Dedifferentiated amniotic fluid mesenchymal stem cell (primary cell): ENCODE data around the gene KDM8.
A peak's percentile ranks its signal among the peaks of the same experiment; 100 is the strongest.

Experiments used
- DNase-seq: peaks from one replicate; pipeline ENCODE4 v3.0.0-alpha.2; 2016; ENCODE audit errors: extremely low spot score

KDM8 gene

DNA sequence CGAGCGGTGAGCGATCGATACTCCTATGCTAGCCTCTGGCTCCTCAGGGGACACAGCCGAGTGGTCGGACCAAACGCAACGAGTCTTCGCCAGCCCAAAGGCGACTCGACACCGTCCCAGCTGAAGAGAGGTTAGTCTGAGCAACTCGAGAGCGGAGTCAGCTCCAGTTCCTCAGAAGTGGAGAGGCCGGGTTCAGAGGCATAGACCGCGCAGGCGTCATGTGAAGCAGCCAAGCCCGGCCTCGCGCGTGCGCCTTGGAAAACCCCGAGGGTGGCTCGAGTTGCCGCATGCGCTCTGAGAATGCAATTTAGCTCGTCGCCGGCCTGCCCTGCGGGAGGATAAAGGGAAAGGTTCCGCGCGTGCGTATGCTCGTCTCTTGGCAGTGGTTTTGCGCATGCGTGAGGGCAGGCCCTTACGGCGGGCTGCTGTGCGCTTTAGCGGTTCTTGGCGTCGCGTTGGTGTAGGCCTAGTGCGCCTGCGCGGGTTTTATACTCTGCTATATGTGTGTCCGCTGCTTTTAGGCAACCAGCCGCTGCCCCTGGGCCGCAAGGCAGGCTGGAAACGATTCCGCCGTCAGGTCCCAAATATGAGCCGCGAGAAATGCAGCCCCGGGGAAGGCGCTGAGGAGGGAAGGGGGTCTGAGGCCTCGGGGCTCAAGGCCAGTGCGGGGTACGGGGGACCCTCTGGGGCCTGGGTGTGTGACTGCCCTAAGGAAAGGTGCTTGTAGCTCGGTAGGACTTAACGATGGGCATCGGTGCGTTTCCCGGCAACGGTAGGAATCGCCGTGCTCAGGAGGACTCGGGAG, at the start of gene KDM8:
KDM8 (plus strand) TSS at position 20 of the 805 bp plus-strand sequence. CDS start 6,598 bp downstream, outside the sequence.
- DNase-seq, result peak; percentile 99

DNA sequence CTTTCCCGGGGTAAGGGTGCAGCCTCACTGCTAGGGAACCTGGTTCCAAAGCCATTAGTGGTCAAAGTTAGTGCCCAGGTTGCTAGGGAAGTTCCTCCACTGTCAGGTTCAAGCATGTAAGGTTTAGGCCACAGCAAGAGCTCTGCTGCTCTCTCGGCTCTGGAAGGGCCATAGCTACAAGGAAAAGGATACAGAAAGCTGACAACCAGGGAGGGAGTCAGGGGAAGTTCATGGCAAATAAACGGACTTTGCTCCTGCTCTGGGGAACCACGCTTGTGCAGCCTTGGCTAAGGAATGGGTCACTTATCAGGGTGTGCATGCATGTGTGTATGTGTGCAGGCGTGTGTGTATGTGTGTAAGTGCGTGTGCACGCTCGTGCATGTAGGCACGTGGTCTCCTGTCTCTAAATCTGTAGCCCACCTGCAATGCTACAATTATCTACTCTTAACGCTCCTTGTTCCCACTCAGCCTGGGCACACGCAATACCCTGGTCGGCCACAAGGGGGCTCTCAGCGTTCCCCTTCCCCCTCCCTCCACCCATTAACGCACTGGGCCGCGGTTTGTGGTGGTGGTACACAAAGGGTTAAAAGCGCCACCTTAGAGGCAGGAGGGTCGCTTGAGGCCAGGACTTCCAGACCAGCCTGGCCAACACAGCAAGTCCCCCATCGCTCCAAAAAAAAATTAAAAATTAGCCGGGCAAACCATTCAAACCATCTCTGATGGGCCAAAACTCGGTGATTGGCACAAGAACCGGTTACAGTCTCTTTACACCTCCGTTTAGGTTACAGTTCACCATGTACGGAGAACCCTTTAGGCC, 48.4 kb upstream of the KDM8 start:
- peak; percentile 28 for DNase-seq

DNA sequence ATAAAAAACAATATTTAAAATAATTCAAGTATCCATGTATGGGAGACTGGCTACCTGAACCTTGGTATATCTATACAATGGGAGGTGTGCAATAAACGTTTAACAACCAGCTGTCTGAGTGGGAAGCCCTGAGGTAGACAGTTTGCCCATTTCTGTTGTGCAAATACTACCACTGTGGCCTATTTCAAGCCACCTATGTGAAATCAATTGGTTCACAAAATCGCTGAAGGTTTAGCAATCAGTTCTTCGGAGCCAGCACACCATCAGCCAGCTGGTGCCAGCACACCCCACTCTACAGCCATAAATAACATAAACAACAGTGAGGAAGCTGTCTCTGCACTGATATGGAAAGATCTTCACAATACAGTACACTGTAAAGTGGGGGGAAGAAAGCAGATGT, 46.7 kb upstream of the KDM8 start:
- no peak for DNase-seq

DNA sequence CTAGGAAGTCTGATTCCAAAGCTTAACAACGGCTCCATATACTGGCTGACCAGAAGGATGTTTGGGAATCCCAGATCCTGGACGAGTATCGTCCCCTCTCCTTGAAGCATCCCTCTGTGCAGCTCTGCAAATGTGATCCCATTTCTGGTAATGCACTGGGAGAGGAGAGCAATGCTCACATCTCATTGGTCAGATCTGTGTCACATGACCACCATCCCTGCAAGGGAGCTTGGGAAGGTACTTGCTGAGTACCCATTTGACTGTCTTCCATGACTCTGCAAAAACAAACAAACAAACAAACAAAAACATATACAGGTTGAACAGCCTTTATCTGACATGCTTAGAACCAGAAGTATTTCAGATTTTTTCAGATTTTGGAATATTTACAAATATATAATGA, 41.9 kb upstream of the KDM8 start:
- DNase-seq, result no peak

DNA sequence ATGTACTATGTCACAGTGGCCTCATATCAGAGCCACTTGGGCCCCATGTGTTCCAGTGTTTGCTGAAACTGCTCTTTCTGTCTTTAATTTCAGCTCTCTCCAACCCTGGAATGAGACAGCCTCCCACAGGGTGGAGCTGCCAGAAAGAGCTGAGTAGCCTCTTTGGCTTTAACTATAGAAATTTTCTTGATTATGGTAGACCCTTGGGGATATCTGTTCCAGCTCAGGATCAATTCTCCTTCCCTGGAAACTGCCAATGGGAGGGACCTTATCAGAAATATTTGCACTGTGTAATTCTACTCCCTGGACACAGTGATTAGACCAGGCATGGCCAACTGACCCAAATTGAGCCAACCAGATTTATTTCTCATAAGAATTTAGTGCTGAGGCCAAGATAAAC, 39.0 kb upstream of the KDM8 start:
- no peak for DNase-seq

DNA sequence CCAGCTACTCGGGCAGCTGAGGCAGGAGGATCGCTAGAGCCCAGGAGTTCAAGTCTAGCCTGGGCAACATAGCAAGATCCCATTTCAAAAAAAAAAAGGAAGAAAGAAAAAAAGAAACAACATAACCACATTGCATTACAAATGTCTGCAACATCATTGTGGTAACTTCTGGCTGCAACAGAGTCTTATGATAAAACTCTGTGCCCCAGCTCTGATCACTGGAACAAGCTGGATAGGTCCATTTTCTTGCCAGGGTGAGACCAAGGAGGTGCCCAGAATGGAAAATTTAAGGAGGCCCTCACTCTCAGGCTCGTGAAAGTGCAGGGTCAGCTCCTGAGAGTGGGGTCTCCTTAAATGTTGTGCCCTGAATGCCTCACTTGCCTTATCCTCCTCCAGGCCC, 37.8 kb upstream of the KDM8 start:
- no peak for DNase-seq

DNA sequence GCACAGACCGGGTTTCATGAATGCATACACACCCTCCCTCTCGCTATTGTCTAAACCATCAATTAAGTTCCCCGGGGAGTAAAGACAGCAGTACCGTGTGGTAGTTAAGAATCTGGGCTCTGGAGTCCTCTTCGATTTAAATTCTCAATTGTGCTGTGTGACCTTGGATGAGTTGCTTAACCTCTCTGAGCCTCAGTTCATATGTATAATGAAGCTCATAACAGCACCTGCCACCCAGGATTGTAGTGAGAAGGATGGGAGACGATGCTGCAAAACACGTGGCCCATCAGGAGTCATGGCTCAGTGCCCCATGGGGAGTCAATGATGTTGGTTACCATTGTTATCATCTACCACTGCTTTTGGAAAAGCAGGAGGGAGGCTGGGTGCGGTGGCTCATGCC, 34.5 kb upstream of the KDM8 start:
- no peak for DNase-seq

DNA sequence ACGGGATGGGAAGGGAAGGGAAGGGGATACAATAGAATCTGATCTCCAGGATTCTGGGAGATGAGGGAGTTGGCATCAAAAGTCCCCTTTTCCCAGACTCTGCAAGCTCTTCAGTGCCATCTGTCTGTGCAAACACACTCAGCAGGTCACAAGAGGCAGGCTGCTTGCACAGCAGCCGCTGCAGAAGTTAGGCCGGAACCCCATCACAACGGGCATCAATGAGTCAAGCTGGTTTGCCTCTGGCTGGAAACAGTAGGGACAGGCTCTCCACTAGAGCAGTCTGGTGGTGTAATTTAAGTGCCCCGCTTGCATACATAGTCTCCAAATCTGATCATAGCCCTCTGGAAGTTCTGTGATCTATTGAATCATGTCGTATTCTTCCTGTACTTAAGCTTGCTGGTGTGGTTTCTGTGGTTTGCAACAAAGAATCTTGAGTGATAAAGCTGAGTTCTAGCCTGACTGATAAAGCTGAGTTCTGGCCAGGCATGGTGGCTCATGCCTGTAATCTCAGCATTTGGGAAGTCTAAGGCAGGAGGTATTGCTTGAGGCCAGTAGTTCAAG, 33.7 kb upstream of the KDM8 start:
- DNase-seq, result no peak

DNA sequence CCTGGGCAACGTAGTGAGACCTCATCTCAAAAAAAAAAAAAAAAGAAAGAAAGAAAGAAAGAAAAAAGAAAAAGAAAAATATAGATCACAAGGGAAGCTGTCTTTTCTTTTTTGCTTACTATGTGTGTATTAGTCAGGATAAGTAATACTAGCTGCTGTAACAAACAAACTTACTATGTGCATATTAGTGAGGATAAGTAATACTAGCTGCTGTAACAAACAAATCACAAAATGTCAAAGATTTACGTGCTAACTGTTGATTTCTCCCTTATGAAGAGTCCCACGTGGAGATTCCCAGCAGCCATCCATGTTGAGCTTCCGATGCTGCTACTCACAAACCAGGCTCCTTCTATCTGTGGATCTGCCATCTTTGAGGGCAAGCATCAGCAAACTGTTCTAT, 31.7 kb upstream of the KDM8 start:
- DNase-seq, result no peak

DNA sequence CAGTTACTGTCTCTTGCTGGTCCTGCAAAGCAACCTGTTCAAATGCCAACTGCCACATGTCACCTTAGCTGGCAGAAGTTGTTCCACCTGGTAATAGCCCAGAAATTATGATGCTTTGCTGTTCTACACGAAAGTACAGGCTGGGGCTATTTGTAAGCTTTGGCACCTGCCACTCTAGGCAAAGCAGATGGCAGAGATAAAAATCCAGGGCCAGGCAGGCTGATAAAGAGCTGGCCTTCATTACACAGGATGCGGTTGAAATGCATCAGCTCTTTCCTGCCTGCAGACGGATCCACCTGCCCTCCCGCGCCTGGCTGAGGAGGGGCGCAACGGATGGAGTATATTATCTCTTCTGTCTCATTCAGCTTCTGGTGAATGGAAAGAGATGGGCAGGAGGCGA, 29.3 kb upstream of the KDM8 start:
- no peak for DNase-seq

DNA sequence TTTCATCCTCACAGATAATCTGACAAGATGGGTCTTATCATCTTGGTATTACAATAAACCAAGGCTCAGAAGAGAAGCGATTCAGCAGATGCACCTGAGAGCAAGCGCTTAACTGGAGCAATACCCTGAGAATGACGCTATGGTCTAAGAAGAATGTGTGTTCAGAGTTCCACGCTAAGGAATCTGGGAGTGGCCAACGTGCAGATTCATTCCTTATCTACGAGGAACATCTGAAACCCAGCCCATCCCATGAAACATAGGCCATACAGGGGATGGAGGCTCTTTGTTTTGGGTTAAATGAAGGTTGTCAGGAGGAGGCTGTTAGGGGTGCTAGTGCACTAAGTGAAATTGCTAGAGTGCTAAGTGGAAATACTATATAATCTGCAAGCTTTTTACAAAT, 28.5 kb upstream of the KDM8 start:
- DNase-seq, result no peak

DNA sequence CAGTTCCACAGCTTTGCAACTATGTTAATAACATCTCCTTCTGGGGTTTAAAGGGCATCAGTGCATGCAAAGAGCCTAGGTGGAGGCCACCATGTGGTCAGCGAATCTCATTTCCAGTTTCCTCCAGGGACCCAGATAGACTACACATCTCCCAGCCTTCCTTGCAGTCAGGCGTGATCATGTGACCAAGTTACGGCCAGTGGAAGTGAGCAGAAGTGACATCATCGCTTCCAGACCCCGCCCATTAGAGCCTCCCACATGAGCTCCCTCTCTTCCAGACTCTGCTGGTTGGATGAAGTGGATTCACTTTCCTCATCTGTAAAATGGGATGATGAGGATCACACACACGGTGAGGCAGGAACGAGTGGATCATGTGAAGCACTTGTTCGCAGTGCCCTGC, 27.4 kb upstream of the KDM8 start:
- no peak for DNase-seq

DNA sequence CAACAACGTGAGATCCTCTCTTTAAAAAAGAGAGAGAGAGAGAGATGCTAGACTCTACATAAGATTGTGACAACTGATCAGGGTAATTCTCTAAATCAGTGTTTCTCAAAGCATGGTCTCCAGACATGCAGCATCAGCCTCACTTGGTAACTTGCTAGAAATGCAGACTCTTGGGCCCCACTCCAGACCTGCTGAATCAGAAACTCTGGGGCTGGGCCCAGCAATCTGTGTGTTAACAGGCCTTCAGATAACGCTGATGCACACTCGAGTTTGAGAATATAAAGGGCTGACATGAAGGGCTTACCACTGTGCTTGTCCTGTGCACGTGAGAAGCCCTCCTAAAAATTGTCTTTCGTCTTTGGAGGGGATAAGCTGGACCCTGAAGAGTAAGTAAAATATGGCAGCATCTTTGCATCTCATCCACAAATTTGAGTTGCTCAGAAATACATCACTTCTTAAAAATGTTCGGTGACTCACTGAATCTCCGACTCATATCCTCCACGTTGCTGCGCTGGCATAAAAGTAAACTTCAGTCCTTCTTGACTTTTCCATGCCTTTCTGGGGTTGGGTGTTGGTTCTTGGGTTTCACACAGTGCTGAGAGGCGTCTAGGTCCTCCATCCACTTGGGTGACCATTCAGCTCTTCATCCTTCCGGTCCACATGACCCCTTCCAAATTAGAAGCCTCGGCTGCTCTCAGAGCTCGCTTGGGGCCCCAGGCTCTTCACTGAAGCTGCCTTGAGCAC, 26.1 kb upstream of the KDM8 start:
- DNase-seq, result peak; percentile 44

DNA sequence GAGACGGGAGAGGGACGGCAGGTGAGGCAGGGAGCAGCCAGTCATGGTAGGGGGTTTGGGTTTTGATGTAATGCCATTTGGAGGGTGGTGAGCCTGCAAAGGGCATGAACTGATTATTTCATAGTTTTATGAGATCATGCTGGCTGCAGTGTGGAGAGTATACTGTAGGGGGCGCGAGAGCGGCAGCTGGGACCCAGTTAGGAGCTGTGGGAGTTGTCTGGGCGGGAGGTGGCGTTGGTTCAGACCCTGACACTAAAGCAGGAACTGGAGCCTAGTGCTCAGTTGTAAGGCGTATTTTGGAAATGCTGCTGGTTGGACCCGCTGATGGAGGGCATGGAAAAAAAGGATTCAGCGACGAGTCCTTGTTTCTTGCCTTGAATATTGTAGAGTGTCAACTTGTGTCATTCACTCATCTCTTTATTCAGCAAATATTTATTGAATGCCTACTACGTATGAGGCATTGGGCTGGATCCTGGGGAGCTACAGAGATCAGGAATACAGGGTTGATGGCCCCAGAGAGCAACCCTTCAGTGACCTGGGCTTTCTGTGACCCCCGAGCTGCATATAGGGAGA, 23.7 kb upstream of the KDM8 start:
- peak; percentile 23 for DNase-seq

DNA sequence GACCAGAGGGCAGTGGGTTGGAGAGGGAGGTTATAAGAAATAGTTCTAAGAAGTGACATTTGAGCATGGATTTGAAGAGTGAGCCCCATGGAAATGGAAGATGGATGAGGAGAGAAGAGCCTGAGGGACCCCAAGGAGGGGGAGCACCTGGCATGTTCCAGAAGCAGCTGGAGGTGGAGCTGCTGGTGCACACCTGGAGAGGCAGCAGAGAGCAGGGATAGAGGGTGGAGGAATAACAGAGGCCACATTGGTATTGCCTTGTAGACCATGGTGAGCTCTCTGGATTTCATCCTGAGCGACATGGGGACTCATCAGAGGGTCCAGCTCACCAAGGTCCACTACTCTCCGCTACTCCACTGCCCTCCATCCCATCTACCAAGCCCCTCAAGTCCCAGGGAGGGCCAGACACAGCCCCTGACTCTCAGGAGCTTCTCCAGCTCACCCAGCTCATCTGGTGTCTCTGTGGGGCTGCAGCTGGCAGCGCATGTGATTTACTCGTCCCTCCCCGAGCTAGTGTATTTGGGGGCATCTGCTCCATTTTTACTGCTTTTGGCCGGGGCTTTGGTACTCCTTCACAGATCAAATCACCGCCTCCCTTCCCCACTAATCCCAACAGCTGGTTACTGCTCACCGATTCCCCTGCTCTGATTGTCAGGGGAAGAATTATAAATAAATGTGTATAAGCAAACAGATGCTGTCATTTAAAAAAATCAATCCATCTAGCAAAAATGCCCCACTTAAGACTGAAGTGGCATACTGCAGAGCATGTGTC, 22.1 kb upstream of the KDM8 start:
- no peak for DNase-seq

DNA sequence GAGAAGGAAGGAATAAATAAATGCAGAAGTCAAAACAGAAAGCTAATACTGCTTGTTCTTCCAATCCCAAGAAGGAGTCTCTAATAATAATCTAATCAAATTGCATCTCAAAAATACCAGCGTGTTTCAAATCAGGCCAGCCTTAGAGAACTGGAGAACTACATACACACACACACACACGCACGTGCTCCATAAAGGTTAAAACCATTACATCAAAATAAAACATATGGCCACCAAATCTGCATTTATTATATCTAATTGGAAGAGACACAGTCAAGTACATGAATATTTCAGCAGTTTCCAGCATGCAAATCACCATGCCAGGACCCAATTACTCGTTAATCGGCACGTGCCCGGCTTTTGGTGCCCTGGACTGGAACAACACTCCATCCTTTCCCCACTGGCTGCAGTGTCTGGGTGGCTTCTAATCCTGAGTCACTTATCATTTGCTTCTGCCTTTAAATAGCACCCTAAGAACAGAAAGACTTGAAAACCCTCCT, 20.4 kb upstream of the KDM8 start:
- DNase-seq, result no peak

DNA sequence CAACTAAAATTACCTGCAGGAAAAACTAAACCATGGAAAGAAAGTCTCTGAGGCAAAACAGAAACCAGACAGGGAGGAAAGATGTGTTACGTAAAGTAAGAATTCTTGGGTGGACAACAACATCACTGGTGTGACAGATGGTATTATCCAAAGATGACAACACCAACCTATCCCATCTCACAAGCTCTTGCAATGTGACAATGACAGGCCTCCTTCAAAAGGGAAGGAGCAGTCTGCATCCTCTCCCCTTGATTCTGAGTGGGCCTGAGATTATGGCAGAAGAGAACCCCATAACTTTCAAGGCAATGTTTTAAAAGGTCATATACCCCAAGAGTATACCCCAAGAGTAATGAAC, 17.6 kb upstream of the KDM8 start:
- no peak for DNase-seq

DNA sequence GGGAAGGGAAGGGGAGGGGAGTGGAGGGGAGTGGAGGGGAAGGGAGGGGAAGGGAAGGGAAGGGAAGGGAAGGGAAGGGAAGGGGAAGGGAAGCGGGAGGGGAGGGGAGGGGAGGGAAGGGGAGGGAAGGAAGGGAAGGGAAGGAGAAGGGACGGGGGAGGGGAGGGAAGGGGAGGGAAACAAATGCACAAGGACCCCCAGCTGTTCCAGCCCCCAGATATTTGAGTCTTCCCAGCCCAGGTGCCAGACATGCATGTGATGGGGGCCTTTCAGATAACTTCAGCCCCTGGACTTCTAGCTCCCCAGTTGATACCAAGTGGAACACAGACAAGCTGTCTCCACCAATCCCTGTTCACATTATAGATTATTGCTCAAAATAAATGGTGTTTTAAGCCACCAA, 14.7 kb upstream of the KDM8 start:
- no peak for DNase-seq

DNA sequence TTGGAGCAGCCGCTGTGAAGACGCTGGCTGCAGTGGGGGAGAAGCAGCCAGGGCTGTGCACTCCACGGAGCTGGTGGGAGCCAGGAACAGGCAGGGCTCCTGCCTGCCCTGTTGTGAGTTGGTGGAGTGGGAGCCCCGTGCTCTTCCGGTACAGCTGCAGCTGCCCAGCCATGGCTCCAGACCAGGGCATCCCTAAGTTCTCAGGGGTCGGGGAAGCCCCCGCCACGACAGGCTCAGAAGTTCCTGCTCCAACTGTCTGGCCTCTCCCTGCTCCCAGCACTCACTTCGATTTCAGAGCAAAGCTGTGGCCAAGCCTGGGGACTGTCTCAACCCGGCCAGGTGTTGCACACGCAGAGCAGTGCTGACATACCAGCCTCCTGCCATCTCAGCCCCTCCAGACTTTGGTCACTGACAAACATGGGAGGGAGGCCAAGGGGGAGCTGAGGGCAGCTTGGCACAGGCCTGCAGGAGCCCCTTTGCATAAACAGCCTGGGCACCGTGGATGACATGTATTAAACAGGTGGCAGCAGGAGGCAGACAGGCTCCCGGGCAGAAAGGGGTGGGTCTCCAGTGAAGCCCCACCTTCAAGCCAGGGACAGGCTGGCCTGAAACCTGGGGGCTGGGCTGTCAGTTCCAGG, 13.9 kb upstream of the KDM8 start:
- no peak for DNase-seq

DNA sequence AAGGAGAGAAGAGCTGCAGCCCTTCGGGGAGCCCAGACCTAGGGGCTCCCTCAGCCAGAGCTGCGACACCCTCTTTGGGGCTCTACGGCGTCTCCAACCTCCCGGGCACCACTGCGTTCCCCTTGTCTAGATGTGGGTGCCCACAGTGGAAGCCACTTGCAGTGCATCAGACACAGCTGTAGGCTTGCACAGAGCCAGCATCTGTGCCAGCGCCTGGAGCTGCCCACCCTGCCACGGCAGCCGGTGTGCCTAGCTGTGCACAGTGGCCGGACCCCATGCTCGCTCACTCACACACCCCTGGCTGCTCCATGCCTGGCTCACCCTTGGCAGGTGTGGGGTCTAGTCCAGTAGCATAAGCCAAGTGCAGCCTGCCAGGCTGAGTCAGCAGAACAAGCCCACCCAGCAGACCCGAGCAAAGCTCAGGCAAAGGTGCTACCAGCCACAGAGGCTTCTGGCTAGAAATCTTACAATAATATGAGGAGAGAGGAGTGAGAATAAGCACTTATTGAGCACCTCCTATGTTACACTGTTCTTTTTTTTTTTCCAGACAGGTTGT, 12.9 kb upstream of the KDM8 start:
- no peak for DNase-seq
